Globus pallidus (tissue), 1 donor: Measurements from ENCODE around the gene ANK2.
A peak's percentile ranks its signal among the peaks of the same experiment; 100 is the strongest.
"Not testable (repeated sequence)": the region's sequence is repeated elsewhere in the genome, so short reads cannot be mapped to it uniquely, and the experiment has no call there.

Experiments used
- DNase-seq: peaks from one replicate; pipeline ENCODE4 v3.0.0-alpha.2; 2015; ENCODE audit warnings: low spot score

The ANK2 gene

DNA sequence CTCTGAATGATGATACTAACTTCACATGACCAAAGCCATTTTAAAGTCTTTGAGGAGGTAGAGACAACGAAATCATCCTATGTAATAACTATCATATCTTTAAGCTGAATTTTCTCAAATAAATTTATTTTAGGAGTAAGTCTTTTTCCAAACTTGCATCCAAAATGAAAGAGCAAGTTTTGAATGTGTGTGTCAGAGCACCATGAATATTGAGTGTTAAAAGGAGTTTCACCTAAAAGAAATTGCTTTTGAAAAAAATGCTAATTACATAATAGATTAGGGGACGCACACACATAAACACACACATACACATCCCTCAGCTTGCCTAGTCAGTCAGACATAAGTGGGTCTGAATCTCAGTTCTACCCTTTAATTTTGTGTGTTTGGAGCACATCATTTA lies 1.9 kb downstream of the ANK2 start:
- no peak for DNase-seq

DNA sequence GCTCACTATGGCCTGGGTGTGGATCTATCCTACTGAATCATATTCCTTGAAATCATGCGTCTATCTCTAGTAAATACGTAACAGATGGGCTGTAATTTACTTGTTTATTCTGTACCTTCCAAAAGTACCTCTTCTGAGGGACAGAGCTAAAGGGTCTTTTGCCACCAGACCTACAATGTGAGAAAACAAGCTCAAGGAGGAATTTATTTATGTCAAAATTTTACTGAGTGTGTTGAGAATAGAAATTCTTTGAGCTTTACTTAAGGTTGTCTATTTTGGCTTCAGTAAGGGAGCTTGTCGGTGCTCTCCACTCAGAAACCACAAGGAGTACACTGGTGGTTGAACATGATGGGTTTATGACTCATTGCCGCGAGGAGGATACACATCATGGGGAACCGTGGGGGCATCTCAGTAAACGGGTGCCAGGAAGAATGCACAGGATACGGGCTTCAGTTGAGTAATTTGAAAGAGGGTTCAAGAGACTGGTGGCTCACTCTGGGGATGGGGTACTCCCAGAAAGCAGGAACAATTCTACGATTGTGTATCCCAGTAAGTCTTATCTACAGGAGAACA lies 3.0 kb downstream of the ANK2 start:
- no peak for DNase-seq

DNA sequence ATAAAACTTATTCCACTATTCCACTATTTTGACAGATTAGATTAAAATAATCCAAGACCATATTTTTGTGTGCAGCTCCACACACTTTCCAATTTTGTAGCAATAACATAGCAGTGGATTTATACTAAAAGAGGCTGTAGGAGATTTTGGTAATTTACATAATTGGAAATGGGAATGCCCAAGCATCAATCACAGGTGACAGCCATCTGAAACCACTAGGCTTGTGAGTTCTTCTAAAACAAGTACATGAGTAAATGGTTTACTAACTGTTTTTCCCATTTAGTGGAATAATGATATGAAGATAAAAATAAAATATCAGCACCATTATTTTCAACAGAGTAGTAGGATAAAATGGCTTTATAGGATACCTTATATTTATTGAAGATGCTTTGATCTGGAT lies 4.4 kb downstream of the ANK2 start:
- DNase-seq: no peak

DNA sequence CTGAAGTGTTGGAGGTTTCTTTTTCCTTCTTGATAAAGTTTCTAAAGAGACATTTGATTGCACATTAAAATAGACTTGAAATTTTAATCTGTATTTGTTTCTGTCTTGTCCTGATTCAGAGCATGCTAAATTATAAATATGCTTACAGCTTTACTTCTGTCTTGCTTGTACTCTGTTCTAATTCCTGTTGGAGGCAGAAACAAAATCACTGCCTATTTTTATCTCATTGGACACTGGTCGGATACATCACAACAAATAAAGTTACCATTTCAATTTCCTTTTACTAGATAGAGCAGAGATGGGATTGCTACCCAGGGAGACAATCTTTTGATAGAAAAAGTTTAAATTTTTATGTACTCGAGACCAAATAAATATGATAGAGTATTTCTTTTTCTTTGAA lies 6.9 kb downstream of the ANK2 start:
- DNase-seq: no peak

DNA sequence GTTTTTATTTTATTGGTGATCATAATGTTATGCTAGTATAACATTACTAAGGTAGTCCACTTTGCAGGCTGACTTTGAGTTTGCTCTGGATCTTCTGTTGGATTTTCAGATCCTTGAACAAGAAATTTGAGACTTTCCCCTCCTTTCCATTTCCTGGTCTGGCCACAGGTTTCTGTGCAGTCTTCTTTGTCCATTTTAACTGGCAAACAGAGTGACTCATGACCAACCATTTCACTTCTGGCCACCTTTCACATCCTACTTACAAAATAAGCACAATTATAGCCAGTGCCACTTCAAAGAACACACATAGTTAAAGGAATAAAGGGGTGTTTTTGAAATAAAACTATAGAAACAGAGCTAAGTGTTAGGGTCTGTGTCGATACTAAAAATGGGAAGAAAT lies 8.4 kb downstream of the ANK2 start:
- no peak for DNase-seq

DNA sequence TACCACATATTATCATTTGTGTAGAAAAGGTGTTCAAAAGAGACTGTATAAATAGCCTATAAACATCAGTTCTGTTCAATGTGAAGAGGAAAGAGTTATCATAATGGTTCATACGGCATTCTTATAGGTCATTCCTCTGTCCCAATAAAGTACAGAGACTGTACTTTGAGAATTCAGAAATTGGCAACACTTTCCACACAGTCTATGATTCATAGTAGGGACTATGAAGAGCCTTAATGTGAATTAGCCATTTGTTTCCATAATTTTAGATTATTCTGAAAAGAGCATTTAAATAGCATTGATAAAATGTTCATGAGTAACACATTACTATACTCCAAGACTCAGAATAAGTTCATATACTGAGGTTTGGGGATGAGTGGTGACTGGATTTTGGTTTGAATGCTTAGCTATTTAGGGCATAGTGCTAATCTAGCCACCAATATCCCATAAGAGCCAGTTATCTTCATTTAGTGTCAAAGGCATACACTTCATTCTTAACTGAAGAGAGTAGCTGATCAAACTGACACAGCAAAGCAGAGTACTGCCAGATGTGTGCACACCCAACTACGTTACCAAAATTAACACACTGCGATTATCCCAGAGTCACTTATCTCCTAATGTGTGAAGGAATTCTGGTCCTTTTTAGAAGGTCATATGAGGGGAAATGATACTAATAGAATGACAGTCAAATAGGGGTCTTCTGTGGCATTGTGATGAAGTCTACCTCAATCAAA lies 10.2 kb downstream of the ANK2 start:
- no peak for DNase-seq

DNA sequence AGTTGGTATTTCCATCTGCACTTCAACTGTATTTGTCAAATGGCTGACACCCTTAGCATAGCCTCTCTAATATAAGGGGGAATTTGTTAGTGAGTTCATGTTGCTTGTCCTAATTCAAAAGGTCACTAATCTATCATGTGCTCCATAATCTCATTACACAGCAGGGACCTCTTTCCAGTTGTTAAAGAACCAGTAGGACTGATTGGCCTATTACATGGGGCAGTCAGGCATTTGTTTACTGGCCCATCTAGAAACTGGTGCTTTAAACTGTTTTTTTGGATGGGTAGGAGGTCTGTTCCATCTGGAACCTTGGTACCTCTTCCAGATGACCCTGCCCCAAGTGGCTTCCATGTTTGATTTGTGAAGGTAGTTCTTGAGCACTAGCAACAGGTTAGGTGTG lies 11.4 kb downstream of the ANK2 start:
- no peak for DNase-seq

DNA sequence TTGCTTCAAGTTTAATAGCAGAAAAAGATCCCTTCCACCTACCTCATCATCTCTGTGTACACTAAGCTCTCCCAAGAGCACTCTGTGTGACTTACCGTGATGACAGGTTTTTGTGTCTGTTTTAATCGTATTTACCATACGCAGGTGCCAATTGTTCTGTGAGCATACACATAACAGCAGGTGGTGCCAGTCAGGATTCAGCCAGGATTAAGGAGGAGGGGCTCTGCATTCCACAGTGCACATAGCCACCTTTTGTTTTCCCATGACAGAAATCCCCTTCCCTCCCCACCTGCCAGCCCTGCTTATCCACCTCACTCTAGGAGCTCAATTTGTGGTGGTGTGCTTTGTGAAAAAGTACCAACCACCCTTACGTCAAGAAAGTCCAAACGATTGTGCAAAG lies 14.8 kb downstream of the ANK2 start:
- no peak for DNase-seq

DNA sequence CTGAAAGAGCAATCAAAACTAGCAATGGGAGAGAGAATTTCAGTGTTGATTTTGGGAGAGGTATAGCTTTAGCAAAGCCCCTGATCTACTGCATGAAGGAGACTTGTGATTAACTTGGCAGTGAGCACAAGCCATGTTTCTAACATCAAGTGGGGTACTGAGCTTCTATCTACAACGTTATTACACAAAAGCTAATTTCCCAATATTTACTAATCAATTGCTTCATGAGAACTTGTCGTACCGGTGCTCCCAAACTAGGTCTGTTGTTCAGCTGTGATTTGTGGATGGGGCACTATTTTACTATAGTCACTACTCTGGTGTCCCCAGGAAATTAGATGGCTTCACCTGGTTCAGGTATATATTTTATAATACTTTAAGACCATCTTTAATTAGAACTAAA lies 16.2 kb downstream of the ANK2 start:
- DNase-seq: no peak

DNA sequence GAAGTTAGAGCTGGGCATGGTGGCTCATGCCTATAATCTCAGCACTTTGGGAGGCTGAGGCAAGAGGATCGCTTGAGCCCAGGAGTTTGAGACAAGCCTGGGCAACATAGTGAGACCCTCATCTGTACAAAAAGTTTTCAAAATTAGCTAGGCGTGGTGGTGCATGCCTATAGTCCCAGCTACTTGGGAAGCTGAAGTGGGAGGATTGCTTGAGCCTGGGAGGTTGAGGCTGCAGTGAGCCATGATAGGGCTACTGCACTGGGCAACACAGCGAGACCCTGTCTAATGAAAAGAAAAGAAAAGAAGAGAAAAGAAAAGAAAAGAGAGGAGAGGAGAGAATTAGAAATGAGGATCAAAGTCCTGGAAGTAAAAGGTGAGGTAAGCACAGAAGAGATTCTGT lies 19.3 kb downstream of the ANK2 start:
- DNase-seq: not testable (repeated sequence)

DNA sequence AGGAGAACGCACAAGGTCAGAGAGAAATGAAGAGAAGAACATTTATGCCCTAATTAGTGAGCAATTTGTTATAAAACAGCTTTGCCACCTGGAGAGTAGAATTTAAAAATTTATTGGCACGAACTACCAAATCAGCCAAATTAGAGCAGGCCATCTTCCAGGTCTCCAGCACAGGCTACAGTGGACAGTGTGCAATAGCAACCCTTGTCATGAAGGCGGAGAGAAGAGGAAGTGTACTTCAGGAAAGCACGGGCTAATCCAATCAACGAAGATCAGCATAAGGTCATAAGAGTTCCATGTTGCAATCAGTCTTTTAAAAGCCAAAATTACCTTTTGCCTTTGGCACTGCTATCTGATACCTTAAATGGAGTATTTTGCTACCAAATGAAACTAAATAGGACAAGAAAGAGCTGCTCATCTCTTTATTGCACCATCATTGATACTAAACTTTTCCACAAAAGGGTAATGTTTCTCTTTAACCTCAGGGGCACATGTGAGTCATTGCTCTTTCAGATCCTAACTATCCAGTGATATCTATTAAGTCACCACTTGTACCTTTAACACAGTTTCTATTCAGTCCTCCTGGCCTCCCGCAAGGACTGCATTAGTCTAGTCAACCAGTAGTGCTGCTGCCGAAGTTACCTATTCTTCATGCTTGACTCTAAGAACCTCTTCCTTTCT lies 19.9 kb downstream of the ANK2 start:
- no peak for DNase-seq

DNA sequence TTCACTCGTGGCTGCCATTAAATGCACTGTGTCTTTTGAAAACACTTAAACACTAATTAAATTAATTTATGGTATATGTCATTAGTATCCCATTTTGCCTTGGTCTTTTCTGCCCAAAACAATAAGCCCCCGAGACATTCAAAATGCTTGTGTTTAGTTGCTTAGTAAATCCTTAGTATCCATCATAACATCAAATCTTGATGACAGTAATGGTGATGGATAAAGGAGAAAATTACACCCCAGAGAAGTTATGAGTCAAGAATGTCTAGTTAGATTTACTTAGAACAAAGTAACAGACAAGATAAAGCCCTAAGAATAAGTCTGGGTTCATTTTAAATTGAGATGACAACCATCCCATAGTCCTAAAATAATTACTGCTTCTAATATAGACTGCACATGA lies 21.3 kb downstream of the ANK2 start:
- DNase-seq: no peak

DNA sequence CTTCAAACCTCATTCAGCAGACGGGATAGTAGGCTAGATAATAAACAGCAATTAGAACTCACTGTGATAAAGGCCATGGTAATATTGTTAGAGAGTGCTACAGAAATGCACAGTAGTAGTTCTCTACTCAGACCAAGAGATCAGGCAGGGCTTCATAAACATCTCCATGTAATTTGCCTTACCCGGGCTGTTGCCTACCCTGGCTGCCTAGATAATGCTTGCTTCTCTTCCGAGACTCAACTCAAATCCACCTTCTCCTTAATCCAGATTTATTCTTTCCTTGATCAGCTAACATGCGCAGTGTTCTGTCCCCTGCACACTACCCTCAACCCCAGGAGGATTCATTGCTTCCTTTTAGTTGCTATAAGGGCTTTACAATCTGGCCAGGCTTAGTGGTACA lies 21.8 kb downstream of the ANK2 start:
- no peak for DNase-seq

DNA sequence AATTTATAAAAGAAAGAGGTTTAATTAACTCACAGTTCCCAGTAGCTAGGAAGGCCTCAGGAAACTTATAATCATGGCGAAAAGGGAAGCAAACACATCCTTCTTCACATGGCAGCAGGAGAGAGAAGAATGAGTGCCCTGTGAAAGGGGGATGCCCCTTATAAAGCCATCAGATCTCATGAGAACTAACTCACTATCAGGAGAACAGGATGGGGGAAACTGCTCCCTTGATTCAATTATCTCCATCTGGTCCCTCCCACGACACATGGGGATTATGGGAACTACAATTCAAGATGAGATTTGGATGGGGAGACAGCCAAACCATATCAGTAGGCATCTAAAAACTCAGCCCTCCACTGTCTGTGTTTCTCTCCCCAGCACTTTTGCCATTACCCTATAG lies 22.4 kb downstream of the ANK2 start:
- no peak for DNase-seq

DNA sequence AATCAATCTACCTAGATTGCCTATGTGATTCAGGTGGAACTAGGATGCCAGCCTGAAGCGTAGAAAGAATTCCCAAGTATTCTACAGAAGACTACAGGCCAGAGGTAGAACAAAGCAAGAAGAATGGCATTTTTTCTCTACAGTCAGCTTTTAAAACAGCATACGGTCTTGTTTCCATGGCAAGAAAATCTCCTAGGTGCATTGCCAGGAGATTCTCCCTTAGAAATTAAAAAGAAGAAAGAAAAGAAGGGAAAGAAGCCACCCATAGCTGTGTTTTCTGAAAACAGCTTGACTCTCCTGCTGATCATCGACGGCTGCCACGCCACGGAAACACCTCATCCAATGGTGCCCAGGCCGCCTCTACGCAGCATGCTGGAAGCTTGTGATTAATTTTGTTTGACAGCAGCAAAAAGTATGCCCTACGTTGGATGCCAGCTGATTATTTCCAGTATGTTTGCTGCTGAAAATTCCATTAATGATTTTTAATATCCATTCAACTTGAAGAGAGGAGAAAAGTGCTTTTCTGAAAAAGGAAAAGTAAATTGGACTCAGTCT lies 24.1 kb downstream of the ANK2 start:
- DNase-seq: no peak

DNA sequence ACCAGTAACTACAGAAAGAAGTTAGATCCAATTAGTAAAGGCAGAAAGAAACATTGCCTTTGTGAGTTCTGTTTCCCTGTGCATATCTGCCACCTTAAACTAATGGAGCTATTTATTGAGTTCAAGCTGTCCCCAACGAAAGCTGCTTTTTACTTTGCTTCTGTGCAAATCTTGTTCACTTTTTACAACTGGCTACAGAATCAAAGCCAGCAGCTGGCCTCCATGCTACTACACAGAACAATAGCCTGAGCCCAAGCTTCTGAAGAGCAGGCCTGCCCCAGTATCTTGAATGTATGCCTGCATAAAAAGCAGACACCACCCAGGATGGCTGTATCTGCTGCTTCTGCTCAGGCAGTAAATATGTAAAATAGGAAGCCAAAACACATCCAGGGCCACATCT lies 28.1 kb downstream of the ANK2 start:
- peak; percentile 79 for DNase-seq

DNA sequence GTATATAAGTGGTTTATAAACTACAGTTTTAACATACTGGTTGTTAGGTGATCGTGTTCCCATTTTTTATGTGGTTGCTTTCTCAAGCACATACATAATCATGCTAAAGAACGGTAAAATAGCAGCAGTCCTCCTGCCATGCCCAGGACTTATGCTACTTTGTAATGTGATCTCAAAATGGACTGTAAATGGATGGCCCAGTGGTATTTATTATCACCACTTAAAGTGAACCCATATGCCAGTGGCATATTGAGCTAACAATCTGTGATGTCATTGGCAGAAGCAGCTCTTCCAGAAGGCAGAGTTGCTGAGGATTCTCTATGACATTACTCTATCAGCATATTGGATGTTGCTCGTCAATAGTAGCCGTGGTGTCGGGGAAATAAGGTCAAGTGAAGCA lies 28.6 kb downstream of the ANK2 start:
- DNase-seq: no peak

DNA sequence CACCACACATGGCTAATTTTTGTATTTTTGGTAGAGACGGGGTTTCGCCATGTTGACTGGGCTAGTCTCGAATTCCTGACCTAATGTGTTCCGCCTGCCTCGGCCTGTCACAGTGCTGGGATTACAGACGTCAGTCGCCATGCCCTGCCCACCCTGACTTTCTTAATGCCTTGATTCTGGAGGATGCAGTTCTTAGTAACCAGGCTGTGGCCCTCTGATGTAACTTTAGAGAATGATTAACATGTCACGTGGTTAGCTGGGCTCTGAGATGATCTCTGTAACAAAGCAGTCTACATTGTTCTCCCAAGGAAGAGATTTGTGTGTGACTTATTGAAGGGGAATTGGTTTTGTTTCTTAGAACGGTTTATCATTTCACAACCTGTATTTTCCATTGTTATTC lies 30.6 kb downstream of the ANK2 start:
- DNase-seq: peak; percentile 83

DNA sequence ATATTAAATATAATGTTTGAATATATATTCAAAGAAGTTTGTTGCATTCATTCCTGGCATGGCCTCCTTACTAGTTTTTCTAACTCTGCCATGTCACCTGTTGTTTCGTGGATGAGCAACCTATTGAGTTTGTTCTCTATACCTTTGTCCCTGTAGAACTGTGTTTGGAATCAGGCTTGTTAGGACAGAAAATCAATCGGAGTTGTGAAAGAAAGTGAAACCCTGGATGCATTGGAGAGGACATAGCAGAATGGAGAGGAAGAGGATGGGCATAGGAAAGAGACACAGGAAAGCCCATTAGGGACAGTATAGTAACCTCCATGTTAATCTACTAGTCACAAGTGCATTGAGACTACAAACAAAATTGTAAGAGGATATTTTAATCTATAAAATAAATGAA lies 31.2 kb downstream of the ANK2 start:
- no peak for DNase-seq

DNA sequence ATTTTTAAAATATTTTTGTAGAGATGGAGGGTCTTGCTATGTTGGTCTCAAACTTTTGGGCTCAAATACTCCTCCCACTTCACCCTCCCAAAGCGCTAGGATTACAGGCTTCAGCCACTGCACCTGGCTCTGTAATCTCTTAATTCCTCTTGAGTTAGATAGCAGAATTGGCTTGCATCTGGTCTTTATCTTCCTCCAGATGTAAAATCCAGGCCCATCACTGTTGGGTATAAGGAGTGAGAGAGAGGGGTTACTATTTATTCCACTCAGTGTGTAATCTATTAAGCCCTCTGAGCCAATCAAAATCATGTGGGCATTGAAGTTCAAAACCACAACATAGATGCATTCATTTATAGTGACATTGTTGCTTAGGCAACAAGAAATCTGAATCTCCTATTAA lies 33.9 kb downstream of the ANK2 start:
- no peak for DNase-seq

DNA sequence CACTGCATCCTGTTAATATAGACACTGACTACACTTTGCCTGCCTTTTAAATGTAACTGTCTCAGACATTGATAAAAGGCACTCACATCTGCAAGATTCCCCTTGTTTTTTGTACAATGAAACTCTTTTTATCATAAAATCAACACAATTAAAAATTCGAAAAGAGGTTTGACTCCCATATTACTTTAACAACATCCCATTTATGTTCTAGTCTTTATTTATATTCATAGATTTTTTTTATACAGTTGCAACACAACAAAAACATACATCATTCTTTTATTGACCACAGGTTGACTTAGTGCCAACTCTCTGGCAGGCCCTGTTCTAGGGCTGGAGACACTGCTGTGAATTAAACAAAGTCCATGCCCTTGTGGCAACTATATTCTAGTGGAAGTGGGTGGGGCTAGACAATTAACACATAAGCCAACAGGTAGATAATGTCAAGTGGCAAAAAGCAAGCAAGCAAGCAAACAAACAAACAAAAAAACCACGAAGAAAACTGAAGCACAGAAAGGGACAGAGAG lies 36.8 kb downstream of the ANK2 start:
- no peak for DNase-seq

DNA sequence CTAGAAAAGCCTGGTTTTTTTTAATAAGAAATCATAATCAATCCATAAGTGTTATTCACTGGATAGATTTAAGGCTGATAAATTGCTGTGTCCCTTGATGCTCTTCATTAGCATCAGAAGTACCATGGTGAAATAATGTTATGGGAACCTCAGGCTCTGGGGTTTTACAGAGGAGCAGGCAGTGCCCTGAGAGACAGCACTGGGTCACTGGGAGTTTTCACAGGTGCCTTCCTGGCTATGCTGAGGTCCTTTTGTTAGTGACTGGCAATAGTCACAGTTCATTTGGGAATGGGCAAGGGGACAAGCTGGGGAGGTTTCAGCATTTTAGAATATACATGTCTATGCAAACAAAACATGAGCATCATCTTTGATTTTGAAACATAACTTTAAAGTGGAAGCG lies 38.6 kb downstream of the ANK2 start:
- DNase-seq: no peak

DNA sequence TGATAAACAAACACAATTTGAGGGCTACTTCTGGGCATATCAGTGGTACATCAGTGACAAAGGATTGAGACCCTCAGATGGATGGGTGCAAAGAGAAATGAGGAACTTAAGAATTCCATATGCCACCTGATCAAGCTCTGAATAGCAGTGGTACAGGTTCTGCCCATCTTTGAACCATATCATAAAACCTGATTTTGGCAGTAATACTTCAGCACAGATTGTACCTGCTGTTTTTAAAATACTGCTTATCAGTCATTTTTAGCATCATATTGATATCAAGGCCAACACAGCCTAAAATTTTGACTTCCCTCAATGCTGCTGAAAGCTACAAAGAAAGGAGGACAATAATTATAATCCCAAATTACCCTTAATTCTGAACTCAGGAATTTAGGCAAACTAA lies 41.5 kb downstream of the ANK2 start:
- DNase-seq: no peak
